ENCODE results near the gene CXCL14.

The CXCL14 gene

GRCh38 chr5:135587721-135588663 lies 9.2 kb upstream of the CXCL14 start:
- no peak for TF ChIP-seq CTCF (IDR thresholded peaks at IDR 0.05; ENCODE audit: extremely low read depth, missing control alignments)

GRCh38 chr5:135584918-135585317 lies 6.1 kb upstream of the CXCL14 start:
- TF ChIP-seq CTCF (IDR thresholded peaks at IDR 0.05; ENCODE audit: extremely low read depth, missing control alignments), result no peak
- no peak for DNase-seq (ENCODE audit: low spot score)

More at GRCh38 chr5:135587721-135588663, 9.2 kb upstream of the CXCL14 start:
- no peak for DNase-seq (ENCODE audit: low spot score)

GRCh38 chr5:135584276-135584675 lies 5.5 kb upstream of the CXCL14 start:
- no peak for TF ChIP-seq CTCF (IDR thresholded peaks at IDR 0.05; ENCODE audit: extremely low read depth, missing control alignments)
- DNase-seq (ENCODE audit: low spot score), result no peak

- TF ChIP-seq CTCF (IDR thresholded peaks at IDR 0.05; ENCODE audit: extremely low read depth, missing control alignments), result no peak
- DNase-seq (ENCODE audit: low spot score), result no peak
These were observed 3.4 kb upstream of the CXCL14 start for GRCh38 chr5:135582099-135582781.

GRCh38 chr5:135578305-135578684 lies 496 bp downstream of the CXCL14 start:
- no peak for DNase-seq (ENCODE audit: low spot score)
- TF ChIP-seq CTCF (IDR thresholded peaks at IDR 0.05; ENCODE audit: extremely low read depth, missing control alignments), result no peak

GRCh38 chr5:135577421-135577820 lies 1.4 kb downstream of the CXCL14 start:
- TF ChIP-seq CTCF (IDR thresholded peaks at IDR 0.05; ENCODE audit: extremely low read depth, missing control alignments), result no peak
- DNase-seq (ENCODE audit: low spot score), result no peak

- TF ChIP-seq CTCF (IDR thresholded peaks at IDR 0.05; ENCODE audit: extremely low read depth, missing control alignments), result no peak
- no peak for DNase-seq (ENCODE audit: low spot score)
These were observed 2.7 kb downstream of the CXCL14 start for GRCh38 chr5:135576075-135576599.

Measured in GM20000 (cell line).